HG03378 (cell line): ENCODE measurements around the gene ONECUT3.

Source experiments
- ATAC-seq: cut with Tn5 transposase; IDR thresholded peaks from one replicate; pipeline ENCODE4 v1.9.1; 2021; ENCODE audit warnings: mild to moderate bottlenecking, moderate library complexity; ENCODE audit not compliant: unreplicated experiment

ONECUT3 gene

DNA sequence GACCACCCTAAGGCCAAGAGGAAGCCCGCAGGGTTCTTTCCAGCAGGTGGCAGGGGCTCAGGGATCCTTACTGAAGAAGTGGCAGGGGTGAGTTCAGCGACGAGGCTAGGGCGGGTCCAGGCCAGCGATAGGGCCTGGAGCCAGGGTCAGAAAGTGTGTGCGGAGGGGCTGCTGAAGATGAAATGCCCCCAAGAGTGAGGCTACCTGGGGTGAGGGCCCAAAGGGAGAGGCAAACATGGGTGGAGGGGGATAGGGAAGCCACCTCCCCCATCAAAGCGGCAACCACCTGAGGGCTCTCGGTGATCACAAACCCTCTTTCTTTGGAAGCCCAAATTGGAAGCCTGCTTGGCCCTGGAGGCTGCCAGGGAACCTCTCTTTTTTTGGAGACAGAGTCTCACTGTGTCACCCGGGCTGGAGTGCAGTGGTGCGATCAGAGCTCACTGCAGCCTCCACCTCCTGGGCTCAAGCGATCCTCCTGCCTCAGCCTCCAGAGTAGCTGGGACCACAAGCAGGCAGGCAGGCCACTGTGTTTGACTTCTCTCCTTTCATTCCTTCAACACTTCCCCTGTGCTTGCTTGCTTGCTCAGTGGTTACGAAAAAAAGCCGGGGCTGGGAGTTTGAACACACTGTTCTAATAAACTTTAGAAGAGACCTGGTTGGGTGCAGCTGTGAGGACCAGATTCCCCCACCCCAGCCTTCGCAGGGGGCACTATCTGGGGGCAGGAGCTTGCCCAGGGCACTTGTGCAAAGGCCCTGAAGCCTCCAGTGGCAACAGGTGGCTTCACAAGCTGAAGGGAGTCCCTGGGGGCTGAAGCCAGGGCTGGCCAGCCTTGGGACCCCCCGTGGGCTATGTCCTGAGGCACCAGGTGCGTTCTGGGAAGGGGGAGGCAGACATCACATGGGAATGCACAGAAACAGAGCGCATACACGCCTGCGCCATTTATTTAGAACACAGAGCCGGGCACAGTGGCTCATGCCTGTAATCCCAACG lies 60.2 kb downstream of the ONECUT3 start:
- ATAC-seq = no peak

DNA sequence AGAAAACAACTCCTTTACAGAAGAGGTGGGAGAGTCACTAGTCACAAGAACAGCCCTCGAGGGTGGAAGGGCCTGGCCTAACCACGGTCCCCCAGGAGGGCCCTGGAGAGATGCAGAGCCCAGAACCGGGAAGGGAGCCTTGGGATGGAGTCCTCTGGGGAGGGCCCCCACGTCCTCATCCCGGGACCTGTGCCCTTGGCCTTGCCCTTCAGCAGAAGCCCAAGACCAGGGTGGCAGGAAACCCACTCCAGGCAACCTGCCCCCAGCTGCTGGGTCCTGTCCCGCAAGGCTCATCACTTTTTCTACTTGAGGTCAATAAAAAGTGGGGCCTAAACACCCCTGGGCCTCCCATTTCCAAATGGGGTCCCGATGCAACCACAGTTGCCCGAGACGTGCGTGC lies 61.1 kb downstream of the ONECUT3 start:
- ATAC-seq = no peak

- ATAC-seq = no peak
These were observed 61.7 kb downstream of the ONECUT3 start for GRCh38 chr19:1814833-1815604.

- no peak for ATAC-seq
These were observed 62.6 kb downstream of the ONECUT3 start for GRCh38 chr19:1815605-1816529.

DNA sequence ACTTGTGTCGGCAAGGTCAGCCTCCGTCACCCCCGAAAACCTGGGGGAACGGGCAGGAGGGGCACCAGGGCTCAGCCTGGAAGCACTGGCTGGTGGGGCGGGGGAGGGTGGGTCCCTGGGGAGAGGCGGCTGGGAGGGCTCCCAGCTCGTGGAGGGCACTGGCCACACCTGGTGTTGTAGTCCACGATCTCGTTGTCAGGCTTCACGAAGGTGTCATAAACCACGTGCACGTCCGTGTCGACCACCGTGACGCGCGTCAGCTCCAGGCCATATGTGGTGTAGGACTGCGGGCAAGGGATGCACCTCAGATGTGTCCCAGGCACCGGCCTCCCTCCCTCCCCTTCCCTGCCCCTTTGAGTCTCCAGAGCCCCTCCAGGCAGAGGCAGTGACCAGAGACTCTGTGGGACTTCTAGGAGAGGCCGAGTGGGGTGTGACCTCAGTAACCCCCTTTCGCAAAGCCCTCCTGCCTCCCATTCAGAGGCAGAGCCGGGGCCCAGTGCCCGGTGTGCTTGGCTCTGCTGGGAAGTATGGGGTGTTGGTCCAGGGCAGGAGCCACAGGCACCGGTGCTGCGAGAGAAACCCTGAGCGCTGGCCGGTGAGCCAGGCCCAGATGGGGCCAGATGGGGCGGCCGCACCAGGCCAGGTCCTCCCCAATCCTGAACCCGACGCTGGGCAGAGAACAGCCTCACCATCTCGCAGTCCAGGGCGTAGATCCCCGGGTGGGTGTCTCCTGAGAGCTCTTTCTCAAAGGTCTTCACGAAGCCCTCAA lies 63.4 kb downstream of the ONECUT3 start:
- ATAC-seq = no peak

- ATAC-seq = no peak
These were observed 64.4 kb downstream of the ONECUT3 start for GRCh38 chr19:1817553-1818179.

- ATAC-seq = no peak
These were observed 65.4 kb downstream of the ONECUT3 start for GRCh38 chr19:1818549-1819195.

GRCh38 chr19:1819341-1820255 lies 66.3 kb downstream of the ONECUT3 start:
- ATAC-seq = no peak

- no peak for ATAC-seq
These were observed 68.9 kb downstream of the ONECUT3 start for GRCh38 chr19:1822210-1822609.

- no peak for ATAC-seq
These were observed 69.7 kb downstream of the ONECUT3 start for GRCh38 chr19:1823020-1823419.

DNA sequence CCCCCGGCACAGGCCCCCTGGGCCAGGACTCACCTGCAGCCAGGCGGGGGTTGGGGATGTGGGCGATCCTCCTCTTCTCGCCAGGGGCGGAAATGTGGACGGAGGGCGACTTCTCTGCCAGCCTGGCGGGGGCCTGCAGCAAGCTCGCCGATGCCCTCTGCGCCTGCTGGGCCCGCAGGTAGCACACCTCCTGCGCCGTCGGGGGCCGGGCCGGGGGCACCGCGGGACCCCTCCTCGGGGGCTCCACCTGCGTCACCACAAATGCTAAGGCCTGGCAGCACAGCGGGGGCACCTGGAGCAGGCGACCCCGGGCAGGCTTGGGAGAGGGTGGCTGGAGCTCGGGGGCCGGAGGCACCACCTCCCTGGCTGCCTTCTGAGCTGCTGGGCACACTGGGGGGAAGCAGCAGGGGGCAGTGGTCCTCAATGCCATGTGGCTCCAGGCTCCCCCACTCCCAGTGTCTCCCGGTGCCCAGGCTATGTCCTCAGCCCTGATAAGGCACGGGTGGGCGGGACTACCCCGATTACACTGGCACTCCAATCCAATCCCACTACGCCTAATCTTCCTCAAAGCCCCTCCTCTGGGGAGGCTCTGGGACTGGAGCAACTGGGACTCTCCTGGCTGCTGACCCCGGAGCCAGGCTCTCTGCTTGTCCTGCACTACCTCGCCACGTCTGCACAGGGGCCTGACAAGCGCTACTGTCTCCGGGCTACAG lies 70.4 kb downstream of the ONECUT3 start:
- no peak for ATAC-seq

- no peak for ATAC-seq
These were observed 70.9 kb downstream of the ONECUT3 start for GRCh38 chr19:1824252-1824622.

DNA sequence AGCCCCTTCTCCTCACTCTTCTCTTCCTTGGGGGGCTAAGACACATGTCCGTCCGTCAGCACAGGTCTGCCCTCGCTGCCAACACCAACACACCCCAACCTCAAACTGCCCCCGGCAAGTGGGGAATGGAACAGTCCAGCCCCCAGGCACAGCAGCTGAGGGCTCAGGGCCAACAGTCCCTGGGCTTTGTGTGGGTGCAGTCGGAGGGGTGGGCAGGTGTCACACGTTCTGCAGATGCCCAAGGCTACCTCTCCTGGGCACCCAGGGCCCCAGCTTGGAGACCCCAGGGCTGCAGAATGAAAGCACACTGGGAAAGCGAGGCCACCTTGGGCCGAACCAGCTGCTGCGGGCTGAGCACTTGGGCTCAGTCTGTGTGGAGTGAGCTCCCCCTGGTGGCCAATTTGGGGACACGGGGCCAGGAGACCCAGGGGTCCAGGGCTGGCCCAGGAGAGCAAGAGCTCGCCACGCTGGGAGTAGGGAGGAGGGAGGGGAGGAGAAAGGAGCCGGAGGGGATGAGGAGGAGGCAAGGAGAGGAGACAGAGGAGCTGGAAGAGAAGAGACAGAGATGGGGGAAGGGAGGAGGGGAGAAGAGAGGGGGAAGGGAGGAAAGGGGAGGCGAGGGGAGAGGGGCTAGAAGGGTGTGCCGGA lies 72.7 kb downstream of the ONECUT3 start:
- ATAC-seq = no peak

DNA sequence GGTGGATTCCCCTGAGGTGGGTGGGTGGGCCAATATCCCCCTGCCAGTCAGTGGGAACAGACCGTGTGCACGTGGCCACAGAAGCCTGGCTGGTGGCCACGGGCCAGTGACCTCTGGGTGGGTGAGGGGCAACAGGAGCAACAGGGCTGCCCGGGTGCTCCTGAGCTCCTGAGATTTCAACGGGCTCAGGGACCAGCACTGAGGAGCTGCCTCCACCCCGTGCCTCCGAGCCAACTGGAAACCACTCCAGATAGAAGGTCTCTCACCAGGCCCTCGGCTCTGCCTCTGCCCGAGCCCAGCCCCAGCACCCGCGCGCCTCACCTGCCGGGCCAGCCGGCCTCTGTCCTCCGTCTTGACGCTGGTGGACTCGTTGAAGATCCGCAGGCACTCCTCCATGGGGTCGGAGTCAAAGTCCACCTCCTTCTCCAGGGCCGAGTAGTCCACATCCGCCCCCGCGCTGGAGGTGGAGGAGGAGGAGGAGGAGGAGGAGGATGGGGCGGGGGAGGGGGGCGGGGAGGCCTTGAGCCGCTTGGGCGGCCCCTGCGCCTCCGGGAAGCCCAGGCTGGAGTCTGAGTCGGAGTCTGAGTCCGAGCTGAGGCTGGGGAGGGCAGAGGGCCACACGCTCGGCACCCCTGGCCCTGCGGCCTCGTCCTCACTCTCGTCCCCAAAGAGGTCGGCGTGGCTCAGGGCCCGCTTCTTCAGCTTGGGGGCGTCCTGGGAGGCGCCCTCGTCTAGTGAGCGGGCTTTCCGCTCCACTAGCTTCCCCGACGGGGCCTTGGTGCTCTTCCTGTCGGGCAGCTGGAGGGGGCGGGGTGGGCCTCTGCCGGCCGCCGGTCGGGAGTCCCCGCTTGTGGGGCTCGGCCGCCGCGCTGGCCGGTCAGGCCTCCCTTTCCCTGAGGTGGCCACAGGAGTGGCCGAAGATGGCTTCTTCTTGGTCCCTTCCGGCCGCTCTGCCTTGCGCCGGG lies 73.5 kb downstream of the ONECUT3 start:
- ATAC-seq = no peak

GRCh38 chr19:1827566-1828278 lies 74.4 kb downstream of the ONECUT3 start:
- no peak for ATAC-seq
